Stimulated activated CD8-positive, alpha-beta memory T cell treated with anti-CD3 and anti-CD28 coated beads, Interleukin-7, amount 100 ng/mL, for 48 hours (primary cell): Measurements from ENCODE around the gene GIMAP6.
"Not testable (repeated sequence)": the region's sequence is repeated elsewhere in the genome, so short reads cannot be mapped to it uniquely, and the experiment has no call there.

ENCODE experiments used
- DNase-seq, 2 donors: peaks; one replicate each; pipeline ENCODE4 v3.0.0-alpha.2; 2020; ENCODE audit warnings: low read depth in 1 of 2; ENCODE audit errors: extremely low read depth in 1 of 2

Gene GIMAP6

GRCh38 chr7:150631866-150632864 lies at the start of gene GIMAP6:
GIMAP6 (minus strand) TSS chr7:150632385; CDS start chr7:150630142, 2,243 bp downstream.
- peak; percentile 10 to 31 for DNase-seq

DNA sequence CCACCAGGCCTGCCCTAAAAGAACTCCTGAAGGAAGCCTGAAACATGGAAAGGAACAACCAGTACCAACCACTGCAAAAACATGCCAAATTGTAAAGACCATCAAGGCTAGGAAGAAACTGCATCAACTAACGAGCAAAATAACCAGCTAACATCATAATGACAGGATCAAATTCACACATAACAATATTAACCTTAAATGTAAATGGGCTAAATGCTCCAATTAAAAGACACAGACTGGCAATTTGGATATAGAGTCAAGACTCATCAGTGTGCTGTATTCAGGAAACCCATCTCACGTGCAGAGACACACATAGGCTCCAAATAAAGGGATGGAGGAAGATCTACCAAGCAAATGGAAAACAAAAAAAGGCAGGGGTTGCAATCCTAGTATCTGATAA lies 48.2 kb upstream of the GIMAP6 start:
- DNase-seq = not testable (repeated sequence)

DNA sequence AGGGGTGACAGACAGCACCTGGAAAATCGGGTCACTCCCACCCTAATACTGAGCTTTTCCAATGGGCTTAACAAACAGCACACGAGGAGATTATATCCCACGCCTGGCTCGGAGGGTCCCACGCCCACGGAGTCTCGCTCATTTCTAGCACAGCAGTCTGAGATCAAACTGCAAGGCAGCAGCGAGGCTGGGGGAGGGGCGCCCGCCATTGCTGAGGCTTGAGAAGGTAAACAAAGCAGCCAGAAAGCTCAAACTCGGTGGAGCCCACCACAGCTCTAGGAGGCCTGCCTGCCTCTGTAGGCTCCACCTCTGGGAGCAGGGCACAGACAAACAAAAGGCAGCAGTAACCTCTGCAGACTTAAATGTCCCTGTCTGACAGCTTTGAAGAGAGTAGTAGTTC lies 46.4 kb upstream of the GIMAP6 start:
- not testable (repeated sequence) for DNase-seq

GRCh38 chr7:150676854-150677253 lies 44.7 kb upstream of the GIMAP6 start:
- DNase-seq = not testable (repeated sequence)

GRCh38 chr7:150676276-150676675 lies 44.1 kb upstream of the GIMAP6 start:
- DNase-seq = not testable (repeated sequence)

GRCh38 chr7:150675714-150676113 lies 43.5 kb upstream of the GIMAP6 start:
- DNase-seq = no peak

DNA sequence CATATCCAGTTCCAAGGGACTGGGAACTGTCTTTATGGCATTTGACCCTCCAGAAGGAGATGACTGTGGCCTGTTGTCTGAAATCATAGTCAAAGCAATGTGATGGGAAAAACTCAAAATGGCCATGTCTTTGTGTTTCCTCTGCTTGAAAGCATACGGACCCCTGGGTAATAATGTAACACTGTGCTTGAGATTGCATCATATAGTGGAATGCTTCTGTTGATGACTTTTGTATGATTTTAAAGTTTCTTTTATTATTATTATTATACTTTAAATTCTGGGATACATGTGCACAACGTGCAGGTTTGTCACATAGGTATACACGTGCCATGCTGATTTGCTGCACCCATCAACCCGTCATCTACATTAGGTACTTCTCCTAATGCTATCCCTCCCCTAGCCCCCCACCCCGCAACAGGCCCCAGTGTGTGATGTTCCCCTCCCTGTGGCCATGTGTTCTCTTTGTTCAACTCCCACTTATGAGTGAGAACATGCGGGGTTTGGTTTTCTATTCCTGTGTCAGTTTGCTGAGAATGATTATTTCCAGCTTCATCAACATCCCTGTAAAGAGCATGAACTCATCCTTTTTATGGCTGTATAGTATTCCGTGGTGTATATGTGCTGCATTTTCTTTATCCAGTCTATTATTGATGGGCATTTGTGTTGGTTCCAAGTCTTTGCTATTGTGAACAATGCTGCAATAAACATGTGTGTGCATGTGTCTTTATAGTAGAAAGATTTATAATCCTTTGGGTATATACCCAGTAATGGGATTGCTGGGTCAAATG lies 39.8 kb upstream of the GIMAP6 start:
- not testable (repeated sequence) for DNase-seq

DNA sequence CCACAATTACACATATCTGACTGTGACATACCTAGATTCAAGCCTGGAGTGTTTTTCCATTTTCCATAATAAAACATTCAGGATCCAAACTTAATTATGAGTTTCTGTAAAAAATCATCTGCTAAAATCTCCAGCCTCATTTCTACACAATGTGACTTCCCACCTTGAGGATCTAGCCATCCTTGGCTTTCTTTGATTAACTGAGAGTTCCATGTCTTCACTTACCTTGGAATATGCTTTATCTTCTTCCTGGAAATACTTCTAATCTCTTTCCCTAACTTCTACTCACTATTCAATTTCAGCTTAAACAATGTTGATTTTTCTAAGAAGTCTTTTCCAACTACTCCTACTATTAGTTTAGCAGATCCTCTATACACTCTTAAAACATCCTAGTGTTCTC lies 36.8 kb upstream of the GIMAP6 start:
- no peak for DNase-seq

- peak; percentile 35 to 63 for DNase-seq
Measured at GRCh38 chr7:150668472-150668911, 36.3 kb upstream of the GIMAP6 start.

GRCh38 chr7:150666412-150666811 lies 34.2 kb upstream of the GIMAP6 start:
- no peak for DNase-seq

GRCh38 chr7:150665896-150666295 lies 33.7 kb upstream of the GIMAP6 start:
- DNase-seq = no peak

- DNase-seq = peak in 1 of 2 donors; percentile 59
Measured at GRCh38 chr7:150665089-150665748, 33.0 kb upstream of the GIMAP6 start.

- DNase-seq = no peak
Measured at GRCh38 chr7:150663802-150664494, 31.8 kb upstream of the GIMAP6 start.

- DNase-seq = not testable (repeated sequence)
Measured at GRCh38 chr7:150662821-150663220, 30.6 kb upstream of the GIMAP6 start.

GRCh38 chr7:150660939-150661613 lies 28.9 kb upstream of the GIMAP6 start:
- DNase-seq = no peak

DNA sequence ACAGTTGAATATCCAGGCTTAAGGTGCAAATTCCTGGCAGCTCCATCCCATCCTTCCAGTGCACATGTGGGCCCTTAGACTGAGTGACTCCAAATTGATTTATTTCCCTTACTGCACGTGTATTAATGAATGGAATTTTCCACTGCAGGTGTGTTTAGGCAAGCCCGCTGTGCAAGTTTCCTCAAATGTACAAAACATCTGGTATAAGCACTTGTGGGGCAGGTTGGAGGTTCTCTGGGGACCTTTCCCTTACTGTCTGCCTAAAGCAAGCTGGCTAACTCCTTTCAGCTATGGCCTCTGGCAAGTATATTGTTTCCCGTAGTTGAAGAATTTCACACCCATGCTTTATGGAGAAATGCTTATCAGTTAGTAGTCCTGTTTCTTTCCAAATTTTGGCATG lies 25.3 kb upstream of the GIMAP6 start:
- DNase-seq = no peak

- no peak for DNase-seq
Measured at GRCh38 chr7:150656047-150656446, 23.9 kb upstream of the GIMAP6 start.

DNA sequence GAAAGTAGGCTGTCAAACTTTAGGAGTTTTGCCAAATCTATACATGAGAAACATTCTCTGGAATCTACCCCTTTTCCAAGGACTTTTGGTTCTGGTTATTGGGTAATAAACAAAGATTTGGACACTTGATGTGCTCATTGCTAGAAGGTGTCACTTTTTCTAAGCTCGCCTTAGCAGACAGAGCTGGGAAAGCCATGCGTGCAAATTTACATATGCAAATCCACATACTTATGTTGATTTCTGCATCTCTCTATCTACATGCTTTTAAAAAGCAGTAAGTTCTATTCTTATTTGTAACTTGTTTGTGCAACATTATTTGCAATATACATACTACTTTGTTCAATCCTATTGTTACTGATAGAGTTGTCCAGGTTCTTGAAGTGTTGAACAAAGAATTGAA lies 22.5 kb upstream of the GIMAP6 start:
- DNase-seq = no peak

GRCh38 chr7:150649080-150649385 lies 16.8 kb upstream of the GIMAP6 start:
- DNase-seq = no peak
